Cardiac septum (tissue), 1 donor: Measurements from ENCODE around the gene TIPIN. TPM values are rescaled to one million over a fixed set of nuclear protein-coding genes. Genes with fewer than 3 reads are reported as not detected.

ENCODE experiments used
- total RNA-seq: library from RNA; stranded (reverse); fragmentation: NEBNext Ultra II Directional; extraction: Animal tissue kit (Norgen Biotek cat#: 25700); gene quantifications from one replicate; pipeline ENCODE4 v1.2.1, GENCODE V29; 2021
- donor health status: DM: no; HTN: no; CAD: no.

Gene TIPIN
- total RNA-seq, 1 donor from 2014 or later = 4.3 TPM

Other genes with a start within 250 kb of the TIPIN start
- not detected for gene MEGF11, start 102.9 kb downstream of the TIPIN start, total RNA-seq
- gene DIS3L, start 63.1 kb downstream of the TIPIN start, total RNA-seq = 30.9 TPM
- gene MAP2K1, start 30.2 kb upstream of the TIPIN start, total RNA-seq = 38.7 TPM
- gene SNAPC5, start 141.1 kb upstream of the TIPIN start, total RNA-seq = 32.0 TPM
- gene RPL4, start 148.2 kb upstream of the TIPIN start, total RNA-seq = 1,100 TPM
- 3.7 TPM for gene ZWILCH, start 148.6 kb upstream of the TIPIN start, total RNA-seq
- not detected for gene LCTL, start 209.3 kb upstream of the TIPIN start, total RNA-seq